Stimulated activated CD4-positive, alpha-beta T cell treated with anti-CD3 and anti-CD28 coated beads, Interleukin-15, amount 100 ng/mL, for 1 hour (primary cell): ENCODE data around the gene FBXL17.
A peak's percentile ranks its signal among the peaks of the same experiment; 100 is the strongest.
"Not testable (repeated sequence)": the region's sequence is repeated elsewhere in the genome, so short reads cannot be mapped to it uniquely, and the experiment has no call there.

Source experiments
- DNase-seq, 2 donors: peaks; one replicate each; pipeline ENCODE4 v3.0.0-alpha.2; 2020; ENCODE audit warnings: low read depth in 1 of 2, low spot score in 1 of 2

Gene FBXL17

GRCh38 chr5:108312258-108312657 is 69.6 kb downstream of the FBXL17 start:
- DNase-seq: no peak

DNA sequence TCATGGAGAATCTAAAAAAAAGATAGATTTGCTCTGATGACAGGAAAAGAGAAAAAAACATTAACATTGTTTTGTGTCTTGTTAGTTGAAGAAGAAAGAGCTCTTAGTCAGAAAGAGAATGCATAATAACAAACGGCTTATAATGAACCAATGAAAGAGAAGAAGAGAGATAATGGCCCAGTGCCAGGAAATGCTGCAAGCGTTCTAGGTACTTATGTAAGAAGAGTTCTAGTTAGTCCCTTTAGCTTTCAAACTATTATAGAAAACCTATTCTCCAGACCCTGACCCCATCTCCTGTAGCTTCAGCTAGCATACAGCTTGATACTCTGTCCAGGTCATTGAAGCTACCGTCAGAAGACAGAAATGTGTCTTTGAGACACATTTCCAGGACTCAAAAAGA is 70.2 kb downstream of the FBXL17 start:
- no peak for DNase-seq

DNA sequence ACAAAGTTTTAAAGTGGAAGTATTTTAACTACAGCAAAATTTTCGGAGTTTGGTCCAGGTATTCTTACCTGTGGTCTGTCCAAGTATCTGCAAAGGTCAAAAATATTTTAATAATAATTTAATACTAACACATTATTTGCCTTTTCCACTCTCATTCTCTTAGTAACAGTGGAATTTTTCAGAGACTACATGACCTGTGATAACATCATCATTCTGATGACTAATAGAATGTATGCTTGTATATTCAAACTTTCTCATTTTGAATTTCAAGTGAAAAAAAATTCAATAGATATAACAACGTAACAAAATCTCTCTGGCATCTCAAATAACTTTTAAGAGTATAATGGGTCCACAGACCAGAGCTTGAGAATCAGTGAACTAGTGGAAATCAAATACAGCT is 78.3 kb downstream of the FBXL17 start:
- DNase-seq: no peak

- no peak for DNase-seq
These were observed 78.8 kb downstream of the FBXL17 start for GRCh38 chr5:108303086-108303485.

DNA sequence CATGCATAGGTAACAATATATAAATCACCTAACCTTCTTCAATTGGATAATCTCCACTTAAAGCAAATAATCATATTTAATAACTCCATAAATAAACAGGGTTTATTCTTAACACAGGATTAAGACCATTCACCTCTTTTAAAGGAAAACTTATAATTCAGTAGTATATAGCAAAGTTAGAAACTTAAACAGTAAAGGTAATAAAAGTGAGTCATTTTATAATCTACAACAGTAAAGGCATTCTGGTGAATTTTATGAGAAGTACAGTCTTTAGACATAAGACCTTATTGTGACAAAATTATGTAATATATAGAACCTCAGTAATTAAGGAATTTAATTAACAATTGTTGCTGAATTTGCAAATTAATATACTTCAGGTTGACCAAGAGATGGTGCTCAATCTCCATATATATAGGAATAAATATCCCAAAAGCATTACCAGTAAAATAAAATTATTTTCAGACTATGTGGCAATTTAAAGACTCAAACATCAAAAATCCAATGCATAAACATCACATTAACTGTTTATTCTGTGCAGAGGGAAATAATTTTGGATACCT is 84.8 kb downstream of the FBXL17 start:
- no peak for DNase-seq

DNA sequence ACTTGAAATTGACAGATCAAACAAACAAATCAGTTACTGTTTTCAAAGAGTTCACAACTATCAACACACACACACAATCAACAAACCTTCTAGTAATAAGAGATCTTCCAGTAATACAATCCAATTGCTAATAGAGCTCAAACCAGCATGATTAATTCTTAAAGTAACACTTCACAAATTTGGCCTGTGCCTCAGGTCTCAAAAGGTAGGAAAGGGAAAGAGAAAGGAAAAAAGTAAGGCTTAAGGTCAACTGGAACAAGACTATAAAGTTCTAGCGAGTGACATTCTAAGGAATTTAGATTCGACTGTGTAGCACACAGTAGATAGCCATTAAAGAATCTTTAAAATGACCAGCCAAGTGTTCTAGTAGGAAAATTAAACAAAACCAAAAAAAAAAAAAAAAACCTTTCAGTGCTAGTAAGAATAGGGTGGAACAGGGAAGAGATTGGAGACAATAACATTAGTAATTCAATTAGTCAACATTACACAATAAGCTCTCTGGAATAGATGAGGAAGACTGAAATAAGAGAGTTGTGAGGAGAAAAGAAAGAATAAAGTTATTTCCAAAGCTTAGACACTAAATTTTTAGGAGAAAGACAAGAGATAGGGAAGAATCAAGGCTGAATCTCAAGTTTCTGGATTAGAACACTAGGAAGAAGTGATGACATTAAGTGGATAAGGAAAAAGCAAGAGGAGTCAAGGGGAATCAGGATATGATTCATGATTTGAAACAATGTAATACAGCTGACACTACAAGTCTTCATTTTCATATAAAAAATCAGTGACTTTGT is 86.1 kb downstream of the FBXL17 start:
- no peak for DNase-seq

- no peak for DNase-seq
These were observed 100.8 kb downstream of the FBXL17 start for GRCh38 chr5:108280960-108281569.

- no peak for DNase-seq
These were observed 101.7 kb downstream of the FBXL17 start for GRCh38 chr5:108280248-108280647.

DNA sequence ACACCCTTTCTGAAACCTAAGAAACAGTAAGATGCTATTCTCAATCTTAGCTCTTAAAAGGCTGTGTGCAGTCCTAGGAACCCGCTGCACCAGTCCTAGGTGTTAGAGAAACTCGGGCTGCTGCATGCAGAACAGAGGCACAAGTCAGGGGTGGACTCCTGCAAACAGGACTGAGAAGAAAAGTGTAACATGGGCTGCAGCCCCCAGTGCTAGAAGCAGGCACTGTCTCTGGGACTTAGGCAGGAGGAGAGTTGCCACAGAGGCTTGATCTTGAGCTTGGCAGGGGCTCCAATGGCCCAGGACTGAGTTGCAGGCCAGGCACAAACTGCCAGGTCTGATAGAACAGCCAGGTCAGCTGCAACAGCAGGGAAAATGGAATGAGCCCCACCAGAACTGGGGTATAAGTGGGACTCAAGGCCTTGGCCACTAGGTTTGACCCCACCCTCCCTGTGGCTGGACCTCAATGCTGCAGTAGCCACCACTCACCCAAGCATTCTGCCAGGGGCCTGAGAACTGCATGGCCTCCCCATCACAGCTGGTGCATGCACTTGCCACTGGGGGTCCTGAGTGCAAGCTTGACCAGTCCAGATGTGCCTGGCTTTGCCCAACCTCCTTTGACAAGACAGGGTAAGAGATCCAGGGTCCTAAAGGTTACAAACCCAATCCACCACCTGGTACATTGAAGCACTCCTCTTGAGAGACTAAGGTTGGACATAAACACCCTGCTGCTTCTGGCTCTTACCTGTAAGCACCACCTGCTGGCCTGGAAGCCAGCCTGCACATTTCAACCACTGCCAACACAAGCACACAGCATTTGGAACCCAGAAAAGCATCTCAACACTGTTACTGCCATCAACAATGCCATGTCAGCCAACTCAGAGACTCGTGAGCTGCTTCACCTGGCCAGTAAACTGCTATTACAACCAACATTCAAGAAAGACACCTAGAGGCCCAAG is 103.3 kb downstream of the FBXL17 start:
- no peak for DNase-seq

GRCh38 chr5:108276187-108277050 is 105.5 kb downstream of the FBXL17 start:
- DNase-seq: no peak

DNA sequence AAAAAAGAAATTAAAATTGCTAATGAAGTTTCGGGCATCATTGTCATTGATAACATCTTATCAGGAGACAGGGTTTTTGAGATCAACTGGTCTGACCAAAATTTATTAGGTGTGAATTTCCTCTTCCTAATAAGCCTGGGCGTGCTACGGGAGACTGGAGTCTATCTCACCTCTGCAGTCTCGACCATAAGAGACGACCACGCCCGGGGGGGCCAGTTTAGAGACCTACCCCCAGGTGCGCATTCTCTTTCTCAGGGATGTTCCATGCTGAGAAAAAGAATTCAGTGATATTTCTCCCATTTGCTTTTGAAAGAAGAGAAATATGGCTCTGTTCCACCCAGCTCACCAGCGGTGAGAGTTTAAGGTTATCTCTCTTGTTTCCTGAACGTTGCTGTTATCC is 107.8 kb downstream of the FBXL17 start:
- not testable (repeated sequence) for DNase-seq

DNA sequence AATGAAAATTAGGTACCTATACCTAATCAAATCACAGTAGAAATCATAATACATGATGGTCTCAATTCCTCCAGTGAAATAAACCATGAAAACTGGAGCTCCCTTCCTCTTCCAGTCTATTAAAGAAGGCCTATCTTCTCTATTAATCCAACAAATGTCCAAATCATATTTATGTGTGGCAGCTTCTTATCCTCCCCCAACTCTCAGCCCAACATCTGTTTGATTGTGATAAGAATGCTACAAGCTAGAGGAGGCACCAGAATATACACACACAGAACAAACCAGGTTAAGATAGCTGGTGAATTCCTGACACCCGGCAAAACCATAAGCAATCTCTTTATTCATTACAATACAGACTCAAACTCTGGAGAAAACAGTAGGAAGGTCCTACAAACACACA is 110.8 kb downstream of the FBXL17 start:
- no peak for DNase-seq

DNA sequence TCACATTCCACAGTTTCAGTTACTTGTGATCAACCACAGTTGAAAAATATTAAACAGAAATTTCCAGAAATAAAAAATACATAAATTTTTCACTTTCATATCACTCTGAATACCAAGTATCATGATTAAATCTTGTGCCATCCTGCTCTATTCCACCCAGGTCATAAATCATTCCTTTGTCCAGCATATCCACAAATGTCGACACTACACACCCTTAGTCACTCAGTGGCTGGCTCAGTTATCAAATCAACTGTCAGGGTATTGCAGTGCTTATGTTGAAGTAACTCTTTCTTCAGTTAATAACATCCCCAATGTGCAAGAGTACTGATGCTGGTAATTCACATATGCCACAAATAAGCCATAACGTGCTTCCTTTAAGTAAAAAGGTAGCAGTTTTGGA is 115.7 kb downstream of the FBXL17 start:
- no peak for DNase-seq

DNA sequence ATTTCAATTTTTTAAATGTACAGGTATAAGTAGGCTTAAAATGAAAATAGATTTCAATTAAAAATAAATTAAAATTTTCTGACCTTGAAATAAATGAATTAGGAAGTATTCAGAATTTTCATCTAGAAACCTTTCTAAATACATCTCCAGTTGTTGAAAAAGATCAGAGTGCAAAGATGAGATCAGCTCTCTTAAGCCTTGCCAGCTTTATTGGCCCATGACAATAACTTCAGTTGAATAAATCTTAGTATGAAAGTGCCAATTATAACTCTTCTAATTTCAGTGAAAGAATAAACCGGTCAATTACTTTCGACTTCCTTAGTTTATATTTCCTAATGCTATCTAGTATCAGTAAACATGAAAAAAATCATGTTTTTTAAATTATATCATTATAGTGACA is 117.4 kb downstream of the FBXL17 start:
- no peak for DNase-seq

DNA sequence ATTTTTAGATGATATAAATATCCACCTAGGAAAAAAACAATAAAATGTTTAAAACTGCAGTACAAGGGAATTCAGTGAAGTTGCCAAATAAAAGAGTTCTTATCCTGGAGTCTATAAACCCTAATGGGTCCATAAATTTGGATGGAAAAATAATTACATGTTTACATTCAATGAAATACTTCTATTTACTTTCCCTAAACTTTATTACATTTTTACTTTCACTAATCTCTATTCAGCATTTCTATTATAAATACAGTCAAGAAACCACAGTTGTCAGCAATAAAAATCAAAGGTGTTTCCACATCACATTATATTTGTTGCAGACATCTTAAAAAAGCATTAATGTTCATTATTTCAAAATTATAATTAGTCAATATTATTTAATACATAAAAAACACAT is 118.6 kb downstream of the FBXL17 start:
- no peak for DNase-seq

- DNase-seq: no peak
These were observed 121.1 kb downstream of the FBXL17 start for GRCh38 chr5:108260858-108261170.

- DNase-seq: peak; percentile 24 to 27
These were observed 121.6 kb downstream of the FBXL17 start for GRCh38 chr5:108260117-108260857.

DNA sequence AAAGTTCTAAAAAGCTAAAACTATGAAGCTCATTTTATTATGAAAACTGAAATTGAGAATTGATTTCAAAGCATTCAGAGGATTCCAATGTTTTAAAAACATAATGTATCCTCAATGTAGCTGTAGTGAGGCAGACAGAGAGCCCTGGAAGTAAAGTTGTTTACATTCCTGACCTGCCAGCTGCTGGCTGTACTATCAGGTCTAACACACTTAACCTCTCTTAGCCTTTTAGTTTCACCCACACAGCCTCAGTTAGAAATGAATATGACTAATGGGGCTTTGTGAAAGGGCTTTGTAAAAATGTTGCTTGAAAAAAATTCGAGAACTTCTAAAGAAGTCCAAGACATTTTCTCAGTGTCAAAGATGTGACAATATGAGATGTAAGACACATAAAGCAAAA is 122.6 kb downstream of the FBXL17 start:
- no peak for DNase-seq

GRCh38 chr5:108257996-108258395 is 123.9 kb downstream of the FBXL17 start:
- no peak for DNase-seq

GRCh38 chr5:108255468-108255867 is 126.4 kb downstream of the FBXL17 start:
- DNase-seq: no peak
